ENCODE results near the gene HEBP2.
A peak's percentile ranks its signal among the peaks of the same experiment; 100 is the strongest.

HEBP2 gene

GRCh38 chr6:138397128-138398122, 6.6 kb upstream of the HEBP2 start:
- no peak for DNase-seq

GRCh38 chr6:138400326-138400725, 3.7 kb upstream of the HEBP2 start:
- DNase-seq = no peak

GRCh38 chr6:138401960-138402837, 1.8 kb upstream of the HEBP2 start:
- DNase-seq = no peak

GRCh38 chr6:138402838-138403187, 1.2 kb upstream of the HEBP2 start:
- DNase-seq = no peak

GRCh38 chr6:138403324-138403800, 661 bp upstream of the HEBP2 start:
- DNase-seq = peak; percentile 18

- DNase-seq = no peak
Measured at GRCh38 chr6:138404666-138405337, 779 bp downstream of the HEBP2 start.

- no peak for DNase-seq
Measured at GRCh38 chr6:138405816-138406413, 1.9 kb downstream of the HEBP2 start.

GRCh38 chr6:138406443-138406842, 2.4 kb downstream of the HEBP2 start:
- no peak for DNase-seq

GRCh38 chr6:138410048-138410735, 6.2 kb downstream of the HEBP2 start:
- peak; percentile 55 for DNase-seq

GRCh38 chr6:138410972-138411880, 7.2 kb downstream of the HEBP2 start:
- DNase-seq = peak; percentile 57

GRCh38 chr6:138415125-138415524, 11.1 kb downstream of the HEBP2 start:
- no peak for DNase-seq

- no peak for DNase-seq
Measured at GRCh38 chr6:138416206-138416605, 12.2 kb downstream of the HEBP2 start.

GRCh38 chr6:138417493-138418117, 13.6 kb downstream of the HEBP2 start:
- DNase-seq = no peak

- DNase-seq = no peak
Measured at GRCh38 chr6:138418118-138418742, 14.2 kb downstream of the HEBP2 start.

- no peak for DNase-seq
Measured at GRCh38 chr6:138419766-138420165, 15.7 kb downstream of the HEBP2 start.

GRCh38 chr6:138420356-138420755, 16.3 kb downstream of the HEBP2 start:
- no peak for DNase-seq

- DNase-seq = no peak
Measured at GRCh38 chr6:138421089-138421488, 17.1 kb downstream of the HEBP2 start.

GRCh38 chr6:138421608-138422007, 17.6 kb downstream of the HEBP2 start:
- DNase-seq = no peak

- no peak for DNase-seq
Measured at GRCh38 chr6:138422861-138423260, 18.8 kb downstream of the HEBP2 start.

Data from fibroblast of skin of abdomen (primary cell).